ENCODE data around the gene COX6B1. TPM values are rescaled to one million over a fixed set of nuclear protein-coding genes. Genes with fewer than 3 reads are reported as not detected.

The COX6B1 gene
- polyA plus RNA-seq, 1 of the 3 experiments (the other 2 are of a cell fraction) = 826 TPM

DNA sequence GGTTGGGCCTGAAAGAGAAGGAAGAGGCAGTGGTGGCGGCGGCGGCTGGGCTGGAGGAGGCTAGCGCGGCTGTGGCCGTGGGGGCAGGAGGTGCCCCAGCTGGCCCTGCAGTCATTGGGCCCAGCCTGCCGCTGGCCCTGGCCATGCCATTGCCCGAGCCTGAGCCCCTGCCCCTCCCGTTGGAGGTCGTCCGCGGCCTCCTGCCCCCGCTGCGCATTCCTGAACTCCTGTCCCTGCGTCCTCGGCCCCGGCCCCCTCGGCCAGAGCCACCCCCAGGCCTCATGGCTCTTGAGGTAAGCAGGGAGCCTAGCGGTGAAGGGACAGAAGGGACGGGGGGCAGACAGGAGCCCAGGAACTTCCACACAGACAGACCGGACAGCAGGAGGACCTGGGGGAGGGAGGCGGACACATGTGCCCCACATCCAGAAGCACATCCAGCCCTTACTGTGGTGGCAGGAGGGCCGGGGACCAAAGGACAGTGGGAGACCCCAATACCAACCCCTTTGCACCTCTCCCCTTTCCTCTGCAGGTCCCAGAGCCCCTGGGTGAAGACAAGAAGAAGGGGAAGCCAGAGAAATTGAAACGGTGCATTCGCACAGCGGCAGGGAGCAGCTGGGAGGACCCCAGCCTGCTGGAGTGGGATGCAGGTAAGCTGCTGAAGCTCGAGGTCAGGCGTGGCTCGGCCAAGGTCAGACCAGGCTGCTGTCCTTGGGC, 14.2 kb upstream of the COX6B1 start:
- no peaks in the 10 kb centered on the region for H3K9me2 ChIP-seq
- H3K9me3 ChIP-seq = no peaks in the 10 kb centered on the region
- H3K27me3 ChIP-seq (ENCODE audit: insufficient read depth) = no peaks in the 10 kb centered on the region
- no peak overlapping the region for H2AFZ ChIP-seq (ENCODE audit: low read depth)
- POLR2A ChIA-PET = no interaction called here
- H3K4me3 ChIP-seq (ENCODE audit: low read depth in 2 of 2, low read length in 1 of 2) = no peak overlapping the region
- peaks cover 0 to 7% of the 10 kb centered on the region in 2 experiments; a peak in 2 of 4 replicates for H3K4me1 ChIP-seq (ENCODE audit: control insufficient read depth in 1 of 2, insufficient read depth in 2 of 2, low read depth in 1 of 2, low read length in 1 of 2)
- no peak overlapping the region for H3K27ac ChIP-seq (ENCODE audit: low read depth in 2 of 2, low read length in 1 of 2)
- no peaks in the 10 kb centered on the region for H4K20me1 ChIP-seq (ENCODE audit: insufficient read depth)
- TF ChIP-seq GATA2 (CRISPR knock-in tag; IDR thresholded peaks at IDR 0.05) = no peak
- TF ChIP-seq TCF12 (IDR thresholded peaks at IDR 0.05) = no peak
- TF ChIP-seq RAD21 (IDR thresholded peaks at IDR 0.05; ENCODE audit: low read length) = no peak
- TF ChIP-seq FOXM1 (IDR thresholded peaks at IDR 0.05; ENCODE audit: low read depth) = no peak
- no peak for TF ChIP-seq TEAD4 (IDR thresholded peaks at IDR 0.05; ENCODE audit: borderline replicate concordance, insufficient read depth)
- TF ChIP-seq, protein P1, sequence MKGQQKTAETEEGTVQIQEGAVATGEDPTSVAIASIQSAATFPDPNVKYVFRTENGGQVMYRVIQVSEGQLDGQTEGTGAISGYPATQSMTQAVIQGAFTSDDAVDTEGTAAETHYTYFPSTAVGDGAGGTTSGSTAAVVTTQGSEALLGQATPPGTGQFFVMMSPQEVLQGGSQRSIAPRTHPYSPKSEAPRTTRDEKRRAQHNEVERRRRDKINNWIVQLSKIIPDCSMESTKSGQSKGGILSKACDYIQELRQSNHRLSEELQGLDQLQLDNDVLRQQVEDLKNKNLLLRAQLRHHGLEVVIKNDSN (IDR thresholded peaks at IDR 0.05; ENCODE audit: borderline replicate concordance, low read depth) = no peak
- no peak for TF ChIP-seq MXI1 (IDR thresholded peaks at IDR 0.05; ENCODE audit: low read depth, low read length)
- DNase-seq = no peak
- H3F3A ChIP-seq (replicated peaks; ENCODE audit: insufficient read depth) = no peaks in the 10 kb centered on the region
- H3K36me3 ChIP-seq (replicated peaks in 1 of 2; ENCODE audit: control insufficient read depth in 1 of 2, insufficient read depth in 2 of 2, low read length in 1 of 2) = peaks cover 32 to 49% of the 10 kb centered on the region in 2 experiments
- peaks cover 17% of the 10 kb centered on the region for H3K79me2 ChIP-seq (ENCODE audit: insufficient read depth)
- H3K4me2 ChIP-seq = no peak overlapping the region
- 97% methylated on average over 26 of the region's 29 CpGs for whole genome bisulfite sequencing (ENCODE audit: low lambda C conversion rate)
- CTCF ChIA-PET = no interaction called here
- H3K9ac ChIP-seq = no peak overlapping the region

DNA sequence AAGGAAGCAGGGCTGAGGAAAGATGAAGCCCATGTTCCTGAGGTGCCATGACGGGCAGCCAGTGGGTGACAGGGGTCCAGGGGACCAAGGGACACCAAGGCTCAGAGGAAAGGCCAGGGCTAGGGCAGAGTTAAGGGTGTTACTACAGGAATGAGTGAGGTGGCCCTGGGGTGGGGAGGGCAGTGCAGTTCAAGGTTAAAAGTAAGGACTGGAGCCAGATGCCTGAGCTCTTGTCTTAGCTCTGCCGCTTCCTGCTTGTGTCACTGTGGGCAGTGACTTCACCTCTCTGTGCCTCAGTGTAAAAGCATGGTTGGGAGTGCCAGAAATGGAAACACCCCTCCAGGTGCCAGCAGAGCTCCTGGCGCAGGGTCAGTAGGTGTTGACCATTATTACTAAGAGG, 11.5 kb upstream of the COX6B1 start:
- POLR2A ChIA-PET = no interaction called here
- H4K20me1 ChIP-seq (ENCODE audit: insufficient read depth) = no peaks in the 10 kb centered on the region
- no peaks in the 10 kb centered on the region; a peak in 1 of 4 replicates for H3K4me1 ChIP-seq (ENCODE audit: control insufficient read depth in 1 of 2, insufficient read depth in 2 of 2, low read depth in 1 of 2, low read length in 1 of 2)
- H3K27me3 ChIP-seq (ENCODE audit: insufficient read depth) = no peaks in the 10 kb centered on the region
- peaks cover 8% of the 10 kb centered on the region for H3F3A ChIP-seq (replicated peaks; ENCODE audit: insufficient read depth)
- H3K79me2 ChIP-seq (ENCODE audit: insufficient read depth) = no peaks in the 10 kb centered on the region
- 95% methylated on average over 3 of the region's 3 CpGs for WGBS (ENCODE audit: low lambda C conversion rate)
- H2AFZ ChIP-seq (ENCODE audit: low read depth) = no peak overlapping the region
- no peak overlapping the region for H3K9ac ChIP-seq
- no peak overlapping the region for H3K27ac ChIP-seq (ENCODE audit: low read depth in 2 of 2, low read length in 1 of 2)
- H3K36me3 ChIP-seq (replicated peaks in 1 of 2; ENCODE audit: control insufficient read depth in 1 of 2, insufficient read depth in 2 of 2, low read length in 1 of 2) = peaks cover 21 to 39% of the 10 kb centered on the region in 2 experiments
- no peak overlapping the region for H3K4me2 ChIP-seq
- CTCF ChIA-PET = no interaction called here
- no peaks in the 10 kb centered on the region for H3K9me2 ChIP-seq
- DNase-seq = no peak
- no peak overlapping the region for H3K4me3 ChIP-seq (ENCODE audit: low read depth in 2 of 2, low read length in 1 of 2)
- no peaks in the 10 kb centered on the region for H3K9me3 ChIP-seq
- TF ChIP-seq GATA2 (CRISPR knock-in tag; IDR thresholded peaks at IDR 0.05) (no peak), JUND (IDR thresholded peaks at IDR 0.05) (no peak), MEF2A (IDR thresholded peaks at IDR 0.05; ENCODE audit: borderline replicate concordance, low read depth) (no peak), TAF1 (IDR thresholded peaks at IDR 0.05; ENCODE audit: borderline replicate concordance, low read depth, low read length) (no peak), EZH2phosphoT487 (IDR thresholded peaks at IDR 0.05; ENCODE audit: borderline replicate concordance, low read depth) (no peak), RXRA (IDR thresholded peaks at IDR 0.05; ENCODE audit: borderline replicate concordance, low read depth) (no peak)
- TF ChIP-seq, protein P2, sequence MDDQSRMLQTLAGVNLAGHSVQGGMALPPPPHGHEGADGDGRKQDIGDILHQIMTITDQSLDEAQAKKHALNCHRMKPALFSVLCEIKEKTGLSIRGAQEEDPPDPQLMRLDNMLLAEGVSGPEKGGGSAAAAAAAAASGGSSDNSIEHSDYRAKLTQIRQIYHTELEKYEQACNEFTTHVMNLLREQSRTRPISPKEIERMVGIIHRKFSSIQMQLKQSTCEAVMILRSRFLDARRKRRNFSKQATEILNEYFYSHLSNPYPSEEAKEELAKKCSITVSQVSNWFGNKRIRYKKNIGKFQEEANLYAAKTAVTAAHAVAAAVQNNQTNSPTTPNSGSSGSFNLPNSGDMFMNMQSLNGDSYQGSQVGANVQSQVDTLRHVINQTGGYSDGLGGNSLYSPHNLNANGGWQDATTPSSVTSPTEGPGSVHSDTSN (IDR thresholded peaks at IDR 0.05) = no peak
- TF ChIP-seq, protein P1 (IDR thresholded peaks at IDR 0.05; ENCODE audit: borderline replicate concordance, low read depth) = no peak
- TF ChIP-seq, protein P3, sequence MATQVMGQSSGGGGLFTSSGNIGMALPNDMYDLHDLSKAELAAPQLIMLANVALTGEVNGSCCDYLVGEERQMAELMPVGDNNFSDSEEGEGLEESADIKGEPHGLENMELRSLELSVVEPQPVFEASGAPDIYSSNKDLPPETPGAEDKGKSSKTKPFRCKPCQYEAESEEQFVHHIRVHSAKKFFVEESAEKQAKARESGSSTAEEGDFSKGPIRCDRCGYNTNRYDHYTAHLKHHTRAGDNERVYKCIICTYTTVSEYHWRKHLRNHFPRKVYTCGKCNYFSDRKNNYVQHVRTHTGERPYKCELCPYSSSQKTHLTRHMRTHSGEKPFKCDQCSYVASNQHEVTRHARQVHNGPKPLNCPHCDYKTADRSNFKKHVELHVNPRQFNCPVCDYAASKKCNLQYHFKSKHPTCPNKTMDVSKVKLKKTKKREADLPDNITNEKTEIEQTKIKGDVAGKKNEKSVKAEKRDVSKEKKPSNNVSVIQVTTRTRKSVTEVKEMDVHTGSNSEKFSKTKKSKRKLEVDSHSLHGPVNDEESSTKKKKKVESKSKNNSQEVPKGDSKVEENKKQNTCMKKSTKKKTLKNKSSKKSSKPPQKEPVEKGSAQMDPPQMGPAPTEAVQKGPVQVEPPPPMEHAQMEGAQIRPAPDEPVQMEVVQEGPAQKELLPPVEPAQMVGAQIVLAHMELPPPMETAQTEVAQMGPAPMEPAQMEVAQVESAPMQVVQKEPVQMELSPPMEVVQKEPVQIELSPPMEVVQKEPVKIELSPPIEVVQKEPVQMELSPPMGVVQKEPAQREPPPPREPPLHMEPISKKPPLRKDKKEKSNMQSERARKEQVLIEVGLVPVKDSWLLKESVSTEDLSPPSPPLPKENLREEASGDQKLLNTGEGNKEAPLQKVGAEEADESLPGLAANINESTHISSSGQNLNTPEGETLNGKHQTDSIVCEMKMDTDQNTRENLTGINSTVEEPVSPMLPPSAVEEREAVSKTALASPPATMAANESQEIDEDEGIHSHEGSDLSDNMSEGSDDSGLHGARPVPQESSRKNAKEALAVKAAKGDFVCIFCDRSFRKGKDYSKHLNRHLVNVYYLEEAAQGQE (IDR thresholded peaks at IDR 0.05; ENCODE audit: low read depth, low read length) = no peak
- TF ChIP-seq, protein P4, sequence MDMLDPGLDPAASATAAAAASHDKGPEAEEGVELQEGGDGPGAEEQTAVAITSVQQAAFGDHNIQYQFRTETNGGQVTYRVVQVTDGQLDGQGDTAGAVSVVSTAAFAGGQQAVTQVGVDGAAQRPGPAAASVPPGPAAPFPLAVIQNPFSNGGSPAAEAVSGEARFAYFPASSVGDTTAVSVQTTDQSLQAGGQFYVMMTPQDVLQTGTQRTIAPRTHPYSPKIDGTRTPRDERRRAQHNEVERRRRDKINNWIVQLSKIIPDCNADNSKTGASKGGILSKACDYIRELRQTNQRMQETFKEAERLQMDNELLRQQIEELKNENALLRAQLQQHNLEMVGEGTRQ (IDR thresholded peaks at IDR 0.05; ENCODE audit: borderline replicate concordance, low read depth, low read length) = no peak
- TF ChIP-seq, protein P5, sequence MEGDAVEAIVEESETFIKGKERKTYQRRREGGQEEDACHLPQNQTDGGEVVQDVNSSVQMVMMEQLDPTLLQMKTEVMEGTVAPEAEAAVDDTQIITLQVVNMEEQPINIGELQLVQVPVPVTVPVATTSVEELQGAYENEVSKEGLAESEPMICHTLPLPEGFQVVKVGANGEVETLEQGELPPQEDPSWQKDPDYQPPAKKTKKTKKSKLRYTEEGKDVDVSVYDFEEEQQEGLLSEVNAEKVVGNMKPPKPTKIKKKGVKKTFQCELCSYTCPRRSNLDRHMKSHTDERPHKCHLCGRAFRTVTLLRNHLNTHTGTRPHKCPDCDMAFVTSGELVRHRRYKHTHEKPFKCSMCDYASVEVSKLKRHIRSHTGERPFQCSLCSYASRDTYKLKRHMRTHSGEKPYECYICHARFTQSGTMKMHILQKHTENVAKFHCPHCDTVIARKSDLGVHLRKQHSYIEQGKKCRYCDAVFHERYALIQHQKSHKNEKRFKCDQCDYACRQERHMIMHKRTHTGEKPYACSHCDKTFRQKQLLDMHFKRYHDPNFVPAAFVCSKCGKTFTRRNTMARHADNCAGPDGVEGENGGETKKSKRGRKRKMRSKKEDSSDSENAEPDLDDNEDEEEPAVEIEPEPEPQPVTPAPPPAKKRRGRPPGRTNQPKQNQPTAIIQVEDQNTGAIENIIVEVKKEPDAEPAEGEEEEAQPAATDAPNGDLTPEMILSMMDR (IDR thresholded peaks at IDR 0.05) = no peak

All from SK-N-SH (cell line).